Right forelimb (tissue), 1 donor: ENCODE measurements around the gene CYP4A11.
"Not testable (repeated sequence)": the region's sequence is repeated elsewhere in the genome, so short reads cannot be mapped to it uniquely, and the experiment has no call there.

Experiments used
- DNase-seq: peaks from one replicate; pipeline ENCODE4 v3.0.0-alpha.2; 2018

Gene CYP4A11, protein sequence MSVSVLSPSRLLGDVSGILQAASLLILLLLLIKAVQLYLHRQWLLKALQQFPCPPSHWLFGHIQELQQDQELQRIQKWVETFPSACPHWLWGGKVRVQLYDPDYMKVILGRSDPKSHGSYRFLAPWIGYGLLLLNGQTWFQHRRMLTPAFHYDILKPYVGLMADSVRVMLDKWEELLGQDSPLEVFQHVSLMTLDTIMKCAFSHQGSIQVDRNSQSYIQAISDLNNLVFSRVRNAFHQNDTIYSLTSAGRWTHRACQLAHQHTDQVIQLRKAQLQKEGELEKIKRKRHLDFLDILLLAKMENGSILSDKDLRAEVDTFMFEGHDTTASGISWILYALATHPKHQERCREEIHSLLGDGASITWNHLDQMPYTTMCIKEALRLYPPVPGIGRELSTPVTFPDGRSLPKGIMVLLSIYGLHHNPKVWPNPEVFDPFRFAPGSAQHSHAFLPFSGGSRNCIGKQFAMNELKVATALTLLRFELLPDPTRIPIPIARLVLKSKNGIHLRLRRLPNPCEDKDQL

DNA sequence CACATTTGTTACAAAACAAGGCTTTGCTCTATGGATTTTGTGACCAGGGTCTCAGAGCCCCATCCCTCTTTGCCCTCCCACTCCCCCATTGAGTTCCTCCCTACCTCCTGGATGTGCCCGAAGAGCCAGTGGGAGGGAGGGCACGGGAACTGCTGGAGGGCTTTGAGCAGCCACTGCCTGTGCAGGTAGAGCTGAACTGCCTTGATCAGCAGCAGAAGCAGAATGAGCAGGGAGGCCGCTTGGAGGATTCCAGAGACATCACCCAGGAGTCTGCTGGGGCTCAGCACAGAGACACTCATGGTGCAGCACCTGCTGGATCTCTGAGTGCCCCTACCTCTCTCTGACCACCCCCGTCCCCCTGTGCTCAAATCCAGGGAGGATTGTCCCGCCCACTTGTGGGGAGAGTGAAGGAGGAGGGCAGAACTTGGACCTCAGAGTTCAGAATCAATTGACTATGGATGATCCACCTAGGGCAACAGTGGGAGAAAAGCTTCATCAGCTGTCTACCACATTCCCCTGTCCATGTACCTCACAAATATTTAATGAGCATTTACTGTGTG, at the start of gene CYP4A11:
CYP4A11 (minus strand) TSS at position 342 of the 560 bp plus-strand sequence; CDS start at position 299, 43 bp downstream.
- DNase-seq, result no peak

- not testable (repeated sequence) for DNase-seq
Measured at GRCh38 chr1:46990541-46990940, 49.3 kb upstream of the CYP4A11 start.

DNA sequence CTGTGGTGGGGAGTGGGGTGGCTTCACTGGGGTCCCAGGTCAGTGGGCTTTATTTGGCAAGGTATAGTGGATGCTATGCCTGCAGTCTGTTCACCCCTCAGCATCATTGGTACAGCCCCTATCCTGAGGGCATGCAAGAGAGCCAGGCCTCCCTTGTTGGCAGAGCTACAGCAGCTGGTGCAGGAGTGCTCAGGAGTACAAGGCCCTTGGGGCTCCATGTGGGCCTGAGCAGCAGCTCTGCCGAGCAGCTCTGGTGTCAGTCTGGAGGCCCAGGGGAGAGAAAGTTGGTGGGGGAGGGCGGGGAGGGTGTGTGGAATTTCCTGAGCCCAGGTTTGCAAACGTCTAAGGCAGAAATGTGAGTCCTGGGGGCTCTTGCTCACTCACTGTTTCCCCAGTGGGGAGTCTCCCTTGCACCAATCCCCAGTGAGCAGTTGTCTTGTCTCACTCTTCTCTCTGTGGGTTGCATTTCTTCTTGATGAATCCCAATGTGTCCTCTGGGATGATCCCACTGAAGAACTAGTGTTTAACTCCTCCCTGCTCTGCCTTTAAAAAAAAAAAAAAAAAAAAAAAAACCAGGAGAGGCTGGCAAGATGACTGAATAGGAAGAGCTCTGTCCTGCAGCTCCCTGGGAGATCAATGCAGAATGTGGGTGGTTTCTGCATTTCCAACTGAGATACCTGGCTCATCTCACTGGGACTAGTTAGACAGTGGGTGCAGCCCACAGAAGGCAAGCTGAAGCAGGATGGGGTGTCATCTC, 42.7 kb upstream of the CYP4A11 start:
- DNase-seq, result no peak

DNA sequence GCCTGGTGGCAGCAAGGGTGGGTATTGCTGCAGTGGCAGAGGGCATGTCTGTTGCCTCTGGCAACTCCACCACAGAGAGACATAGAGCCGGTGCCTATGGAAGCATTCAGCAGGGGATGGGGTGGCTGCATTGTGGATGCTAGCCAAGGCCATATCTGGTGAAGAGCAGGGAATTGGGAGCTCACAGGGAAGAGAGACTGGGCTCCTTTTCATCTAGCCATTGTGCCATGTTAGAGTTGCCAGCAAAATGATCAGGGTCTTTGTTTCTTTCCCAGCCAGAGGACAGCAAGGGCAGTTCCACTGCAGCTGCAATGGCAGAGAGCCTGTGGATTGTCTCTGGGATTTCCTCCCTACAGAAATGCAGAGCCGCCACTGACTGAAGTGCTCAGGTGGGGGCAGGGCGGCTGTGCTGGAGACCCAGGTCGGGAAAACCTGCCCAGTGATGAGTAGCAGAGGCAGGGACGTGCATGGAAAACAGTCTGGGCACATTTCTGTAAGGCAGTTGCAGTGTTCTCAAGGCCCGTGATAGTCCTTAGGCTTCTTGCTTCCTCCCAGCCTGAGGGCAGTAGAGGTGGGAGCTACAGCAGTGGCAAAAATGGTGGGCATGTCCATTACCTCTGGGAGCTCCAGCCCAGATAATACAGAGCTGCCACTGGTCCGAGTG, 42.0 kb upstream of the CYP4A11 start:
- no peak for DNase-seq

- no peak for DNase-seq
Measured at GRCh38 chr1:46969014-46969619, 27.8 kb upstream of the CYP4A11 start.

DNA sequence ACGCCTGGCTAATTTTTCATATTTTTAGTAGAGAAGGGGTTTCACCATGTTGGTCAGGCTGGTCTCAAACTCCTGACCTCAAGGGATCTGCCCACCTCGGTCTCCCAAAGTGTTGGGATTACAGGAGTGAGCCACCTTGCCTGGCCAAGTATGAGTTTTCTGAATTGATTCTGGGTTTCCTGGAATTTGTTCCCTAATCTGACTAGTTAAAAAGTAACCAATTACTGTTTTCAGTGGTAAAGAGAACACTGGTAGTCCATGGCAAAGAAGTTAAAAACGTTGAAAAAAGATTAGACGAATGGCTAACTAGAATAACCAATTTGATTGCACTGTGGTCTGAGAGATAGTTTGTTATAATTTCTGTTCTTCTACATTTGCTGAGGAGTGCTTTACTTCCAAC, 21.0 kb upstream of the CYP4A11 start:
- not testable (repeated sequence) for DNase-seq

DNA sequence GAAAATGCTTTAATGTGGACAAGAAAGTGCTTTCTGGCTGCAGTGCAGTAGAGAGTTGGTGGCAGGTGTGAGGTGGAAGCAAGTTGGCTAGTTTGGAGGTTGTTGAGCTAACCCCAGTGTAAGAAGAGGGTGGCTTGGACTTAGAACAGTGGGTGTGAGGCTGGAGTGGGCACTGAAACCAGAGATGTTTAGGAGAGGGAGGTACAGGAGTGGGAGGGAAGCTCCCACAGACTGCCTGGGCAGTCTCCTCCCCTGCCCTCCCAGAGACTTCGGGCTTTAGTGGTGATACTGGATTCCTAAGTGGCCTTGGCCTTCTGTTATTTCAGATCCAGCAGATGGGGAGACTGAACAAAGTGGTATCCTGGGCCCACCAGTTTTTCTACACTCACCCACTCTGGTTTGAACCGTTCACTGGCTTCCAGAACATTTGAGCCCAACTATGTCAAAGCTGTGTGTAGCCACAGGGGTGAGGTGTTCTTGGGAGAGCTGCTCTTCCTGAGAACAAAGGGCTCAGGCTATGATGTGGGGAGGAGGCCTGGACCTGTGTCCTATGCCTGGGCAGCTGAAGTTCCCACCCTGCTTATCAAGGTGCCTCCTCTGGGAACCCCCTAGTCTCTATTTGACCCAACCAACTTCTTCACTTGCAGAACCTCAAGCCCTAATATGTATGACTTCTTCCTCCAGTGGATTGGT, 19.9 kb upstream of the CYP4A11 start:
- no peak for DNase-seq

GRCh38 chr1:46960250-46960649, 19.0 kb upstream of the CYP4A11 start:
- no peak for DNase-seq

GRCh38 chr1:46955116-46955515, 13.8 kb upstream of the CYP4A11 start:
- DNase-seq, result not testable (repeated sequence)

GRCh38 chr1:46953847-46954246, 12.6 kb upstream of the CYP4A11 start:
- DNase-seq, result not testable (repeated sequence)

GRCh38 chr1:46949417-46949666, 8.1 kb upstream of the CYP4A11 start:
- DNase-seq, result not testable (repeated sequence)

DNA sequence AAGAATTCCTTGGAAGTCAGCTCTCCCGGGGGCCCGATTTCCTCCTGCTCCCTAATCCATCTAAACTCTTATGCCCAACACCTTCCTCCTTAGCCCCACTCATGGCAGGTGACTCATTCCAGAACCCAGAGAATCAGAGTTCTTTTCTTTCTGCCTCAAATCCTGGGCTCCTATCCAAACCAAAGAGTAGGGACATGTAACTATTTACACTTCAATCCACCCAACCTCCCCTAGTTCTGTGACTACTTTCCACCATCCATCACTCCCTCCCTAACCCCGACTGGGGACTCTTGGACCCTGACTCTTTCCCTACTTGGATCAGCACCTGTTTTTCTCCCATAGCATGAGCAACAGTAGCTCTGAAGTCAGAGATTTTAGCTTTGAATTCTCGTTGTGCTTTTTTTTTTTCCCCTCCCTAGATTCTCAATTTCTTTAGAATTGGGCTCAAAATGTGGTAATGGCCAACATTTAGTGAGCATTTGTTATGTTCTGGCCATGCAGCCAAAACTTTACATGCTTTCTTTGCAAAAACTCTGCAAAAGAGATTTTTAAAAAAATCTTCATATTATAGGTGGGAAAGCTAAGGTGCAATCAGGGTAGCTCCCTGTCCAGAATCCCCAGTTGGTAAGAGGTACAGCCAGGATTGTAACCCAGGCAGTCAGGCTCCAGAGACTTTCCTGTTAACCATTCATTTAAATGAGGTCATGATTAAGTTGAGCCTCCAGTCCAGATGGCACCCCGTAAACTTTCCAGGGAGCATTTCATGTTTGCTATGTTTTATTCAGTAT, 7.5 kb upstream of the CYP4A11 start:
- no peak for DNase-seq

- not testable (repeated sequence) for DNase-seq
Measured at GRCh38 chr1:46947706-46948105, 6.4 kb upstream of the CYP4A11 start.

GRCh38 chr1:46942086-46942485, 810 bp upstream of the CYP4A11 start:
- DNase-seq, result no peak

DNA sequence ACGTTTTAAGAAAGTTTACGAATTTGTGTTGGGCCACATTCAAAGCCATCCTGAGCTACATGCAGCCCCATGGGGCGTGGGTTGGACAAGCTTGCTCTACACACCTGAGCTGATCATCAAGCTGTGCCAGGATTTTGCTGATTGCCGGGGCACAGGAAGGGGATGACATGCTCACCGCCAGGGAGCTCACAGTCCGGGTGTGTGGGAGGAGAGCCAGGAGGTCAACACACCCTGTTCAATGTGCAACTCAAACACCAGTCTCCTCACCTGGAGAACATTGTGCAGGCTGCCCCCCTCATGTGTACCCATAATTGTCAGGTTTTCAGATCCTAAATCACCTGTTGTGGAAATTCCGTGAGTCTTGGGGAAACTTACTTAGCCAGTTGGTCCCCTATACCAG, 969 bp downstream of the CYP4A11 start:
- no peak for DNase-seq

- DNase-seq, result no peak
Measured at GRCh38 chr1:46937270-46937669, 4.0 kb downstream of the CYP4A11 start.

- DNase-seq, result no peak
Measured at GRCh38 chr1:46936788-46937187, 4.5 kb downstream of the CYP4A11 start.

GRCh38 chr1:46934852-46935251, 6.4 kb downstream of the CYP4A11 start:
- not testable (repeated sequence) for DNase-seq

DNA sequence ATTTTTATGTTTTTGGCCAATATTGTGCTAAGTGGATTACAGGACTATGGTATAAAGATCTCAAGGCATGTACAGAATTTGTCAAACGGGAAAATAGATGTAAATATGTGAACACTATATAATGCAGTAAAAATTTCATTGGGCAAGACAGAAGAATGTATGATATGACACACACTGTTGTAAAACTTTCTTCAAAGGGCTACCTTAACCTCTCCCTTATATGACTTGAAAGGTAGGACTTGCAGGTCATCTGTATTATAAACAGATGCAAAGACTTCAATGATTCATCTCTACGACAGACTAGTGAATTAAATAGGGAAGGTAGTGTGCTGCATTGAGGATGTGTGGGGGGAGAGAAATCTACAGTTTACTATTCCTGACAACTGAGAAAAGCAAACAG, 9.3 kb downstream of the CYP4A11 start:
- DNase-seq, result not testable (repeated sequence)

GRCh38 chr1:46931151-46931550, 10.1 kb downstream of the CYP4A11 start:
- no peak for DNase-seq

GRCh38 chr1:46927249-46927835, 13.9 kb downstream of the CYP4A11 start:
- no peak for DNase-seq
